Measurements from ENCODE around the gene GPR4.
"Not testable (repeated sequence)": the region's sequence is repeated elsewhere in the genome, so short reads cannot be mapped to it uniquely, and the experiment has no call there.

The GPR4 gene

DNA sequence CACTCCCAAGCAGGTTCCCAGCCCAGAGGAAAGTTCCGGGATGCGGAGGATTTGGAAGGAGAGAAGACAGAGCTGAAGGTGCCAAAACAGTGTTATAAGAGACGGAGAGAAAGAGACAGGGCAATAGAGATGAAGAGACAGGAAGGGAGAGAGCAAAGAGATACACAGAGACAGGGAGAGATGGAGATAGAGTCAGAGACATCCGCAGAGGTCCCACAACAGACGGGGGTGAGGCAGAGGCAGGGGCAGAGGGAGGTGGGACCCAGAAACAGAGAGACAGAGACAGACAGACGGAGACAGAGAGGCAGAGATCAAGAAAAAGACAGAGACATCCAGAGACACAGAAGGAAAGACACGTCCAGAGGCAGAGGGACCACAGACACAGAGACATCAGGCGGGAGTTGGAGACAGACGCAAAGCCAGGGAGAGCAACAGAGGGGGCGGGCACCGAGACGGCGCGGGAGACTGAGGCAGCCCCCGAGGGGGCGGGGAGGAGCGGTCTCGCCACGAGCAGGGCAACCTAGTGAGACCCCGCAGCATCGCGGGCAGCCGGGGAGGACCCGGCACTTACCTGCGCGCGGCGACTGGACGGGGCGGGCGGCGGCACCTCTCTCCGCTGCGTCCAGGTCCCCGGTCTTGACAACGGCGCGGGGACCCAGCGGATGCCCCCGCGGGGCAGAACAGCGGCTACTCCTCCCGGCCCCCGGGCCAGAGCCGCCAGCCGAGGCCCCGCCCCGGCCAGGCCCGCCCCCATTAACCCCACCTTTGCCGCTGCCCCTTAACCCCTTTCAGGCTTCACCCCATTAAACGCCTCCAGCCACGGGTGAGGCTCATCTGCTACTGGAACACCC, at the start of gene GPR4:
TSS of gene GPR4 (minus strand) at position 689 of the 851 bp plus-strand sequence. CDS start 10,346 bp downstream, outside the sequence.
- no peak for DNase-seq (ENCODE audit: low spot score)

GRCh38 chr19:45650722-45651121, 48.7 kb upstream of the GPR4 start:
- DNase-seq (ENCODE audit: low spot score), result no peak

GRCh38 chr19:45646345-45646698, 44.3 kb upstream of the GPR4 start:
- no peak for DNase-seq (ENCODE audit: low spot score)

DNA sequence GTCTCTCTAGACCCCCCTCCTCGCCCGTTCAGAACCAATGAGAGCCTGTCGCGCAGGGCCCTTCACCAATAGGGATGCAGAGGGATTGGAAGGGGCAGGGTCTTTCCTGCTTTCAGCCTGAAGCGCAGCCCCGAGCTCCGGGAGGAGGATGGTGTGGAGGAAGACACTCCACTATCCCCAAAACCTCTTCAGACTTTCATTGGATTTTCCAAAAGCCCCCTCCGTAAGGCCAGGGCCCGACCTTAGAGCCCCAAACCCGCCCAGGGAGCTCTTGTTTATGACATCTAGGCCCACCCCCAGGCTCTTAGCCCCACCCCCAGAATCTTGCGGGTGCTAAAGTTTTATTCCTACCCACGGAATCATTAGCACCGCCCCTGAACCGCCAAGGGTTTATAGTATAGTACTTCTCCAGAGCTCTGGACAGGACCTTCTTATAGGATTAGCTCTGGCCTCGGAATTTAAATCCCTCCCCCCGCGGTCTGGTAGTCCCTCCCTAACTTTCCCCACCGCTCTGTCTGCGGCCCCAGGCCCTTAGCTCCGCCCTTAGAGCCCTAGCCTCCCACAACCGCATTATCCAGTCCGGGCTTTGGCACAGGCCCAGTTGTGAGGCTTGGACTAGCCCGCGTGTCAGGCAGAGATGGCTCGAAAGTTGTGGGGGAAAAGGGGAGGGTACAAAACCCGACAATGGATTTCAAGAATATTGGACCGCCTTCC, 43.8 kb upstream of the GPR4 start:
- peak; percentile 69 for DNase-seq (ENCODE audit: low spot score)

DNA sequence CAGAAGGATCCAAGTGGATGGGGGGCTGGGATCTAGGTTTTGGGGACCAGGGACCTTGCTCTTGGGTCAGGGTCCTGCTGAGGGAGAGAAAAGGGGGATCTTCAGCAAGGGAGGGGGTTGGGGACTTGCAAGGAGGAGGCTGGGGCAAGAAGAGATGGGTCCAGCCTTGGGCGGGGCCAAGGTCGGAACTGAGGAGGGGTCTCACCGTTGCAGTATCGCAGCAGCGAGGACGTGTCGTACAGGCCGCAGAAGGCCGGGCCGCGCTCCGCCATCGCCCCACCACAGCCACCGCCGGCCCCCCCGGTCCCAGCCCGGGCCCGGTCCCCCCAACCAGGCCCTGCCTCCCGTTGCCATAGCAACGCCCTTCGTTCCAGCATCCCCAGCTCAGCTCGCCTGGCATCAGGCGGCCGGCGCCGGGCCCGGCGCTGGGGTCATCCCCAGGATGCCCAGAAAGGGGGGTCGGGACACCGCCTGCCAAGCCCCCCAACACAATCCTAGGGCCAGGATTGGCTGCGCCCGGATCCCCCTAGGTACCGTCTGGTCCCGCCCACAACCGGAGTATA, 43.1 kb upstream of the GPR4 start:
- no peak for DNase-seq (ENCODE audit: low spot score)

- DNase-seq (ENCODE audit: low spot score), result no peak
These were observed 42.1 kb upstream of the GPR4 start for GRCh38 chr19:45643927-45644771.

DNA sequence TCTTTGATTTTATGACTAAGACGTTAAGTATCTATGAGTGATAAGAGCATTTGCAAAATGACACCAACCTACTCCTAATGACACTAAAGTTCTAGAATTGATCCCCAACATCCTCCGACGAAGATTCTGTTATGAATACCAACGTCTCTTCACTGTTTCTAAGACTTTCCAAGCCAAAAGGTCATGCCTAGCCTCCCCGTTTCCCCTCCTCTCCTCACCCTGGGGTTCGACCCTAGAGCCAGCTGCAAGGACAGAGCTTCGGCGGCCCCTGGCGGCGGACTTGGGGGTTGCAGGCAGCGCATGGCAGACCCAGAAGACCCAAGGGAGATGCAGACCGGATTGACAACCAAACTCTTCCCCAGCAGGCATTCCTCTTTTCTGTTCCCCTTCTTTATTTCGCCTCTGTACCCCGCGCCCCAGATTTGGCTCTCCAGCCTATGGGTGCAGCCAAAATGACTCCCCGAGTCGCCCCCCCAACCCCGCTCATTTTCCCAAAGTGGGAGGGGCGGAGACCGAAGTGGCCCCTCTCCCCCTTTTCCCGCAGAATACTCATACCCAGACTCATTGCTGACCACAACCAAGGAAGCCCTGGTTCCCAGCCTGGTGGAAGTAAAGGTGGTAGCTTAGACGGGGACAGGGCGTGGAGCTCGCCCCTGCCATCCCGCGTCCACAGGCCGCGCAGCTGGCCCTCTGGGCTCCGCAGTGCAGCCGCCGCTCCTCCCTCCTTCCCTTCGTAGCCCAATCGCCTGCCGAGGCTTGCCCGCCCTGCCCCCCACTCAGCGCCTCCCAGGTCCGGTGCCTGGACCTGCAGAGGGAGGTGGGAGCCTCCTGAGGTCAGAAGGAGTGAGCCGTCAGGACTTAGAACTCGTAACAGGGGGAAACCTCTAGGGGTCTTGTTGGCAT, 41.3 kb upstream of the GPR4 start:
- DNase-seq (ENCODE audit: low spot score), result peak; percentile 98

- DNase-seq (ENCODE audit: low spot score), result peak; percentile 95
These were observed 39.5 kb upstream of the GPR4 start for GRCh38 chr19:45641274-45642105.

GRCh38 chr19:45640849-45641273, 38.8 kb upstream of the GPR4 start:
- DNase-seq (ENCODE audit: low spot score), result no peak

DNA sequence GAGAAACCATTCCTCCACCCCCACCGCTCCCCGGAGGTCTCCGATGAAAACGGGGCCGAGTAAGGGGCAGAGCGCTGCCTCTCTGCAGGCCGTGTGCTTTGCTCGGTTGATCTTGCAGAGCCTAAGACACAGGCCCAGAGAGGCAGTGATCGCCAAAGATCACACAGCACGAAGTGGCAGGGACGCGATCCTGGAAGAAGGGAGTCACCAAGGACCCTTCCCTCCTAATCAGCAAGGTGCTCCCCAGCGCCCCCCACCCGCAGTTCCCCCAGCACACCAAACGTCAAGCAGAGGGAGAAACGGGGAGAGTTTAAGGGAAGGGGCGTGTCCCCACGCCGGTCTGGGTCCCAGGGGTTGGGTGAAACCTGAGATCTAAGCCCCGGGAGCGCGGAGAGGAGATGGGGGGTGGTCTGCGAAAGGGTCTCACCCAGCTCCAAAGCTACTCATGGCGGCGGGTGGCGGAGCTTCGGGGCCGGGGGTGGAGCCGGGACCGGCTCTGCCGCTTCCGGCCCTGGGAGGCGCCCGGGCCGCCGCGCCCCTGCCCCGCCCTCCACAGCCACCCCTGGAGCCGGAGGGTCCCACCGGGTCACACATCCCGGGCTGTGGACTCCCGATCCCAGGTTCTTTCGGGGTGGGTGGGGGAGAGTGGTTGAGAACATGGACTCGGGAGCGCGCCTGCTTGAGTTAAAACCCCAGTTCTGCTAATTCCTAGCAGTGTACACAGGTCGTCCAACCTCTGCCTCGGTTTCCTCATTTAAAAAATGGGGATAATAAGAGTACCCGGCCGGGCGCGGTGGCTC, 37.1 kb upstream of the GPR4 start, which contains the start of gene EML2:
TSS of gene EML2 (minus strand) at position 468 of the 800 bp plus-strand sequence. CDS start at position 447, 21 bp downstream.
- peak; percentile 73 for DNase-seq (ENCODE audit: low spot score)

DNA sequence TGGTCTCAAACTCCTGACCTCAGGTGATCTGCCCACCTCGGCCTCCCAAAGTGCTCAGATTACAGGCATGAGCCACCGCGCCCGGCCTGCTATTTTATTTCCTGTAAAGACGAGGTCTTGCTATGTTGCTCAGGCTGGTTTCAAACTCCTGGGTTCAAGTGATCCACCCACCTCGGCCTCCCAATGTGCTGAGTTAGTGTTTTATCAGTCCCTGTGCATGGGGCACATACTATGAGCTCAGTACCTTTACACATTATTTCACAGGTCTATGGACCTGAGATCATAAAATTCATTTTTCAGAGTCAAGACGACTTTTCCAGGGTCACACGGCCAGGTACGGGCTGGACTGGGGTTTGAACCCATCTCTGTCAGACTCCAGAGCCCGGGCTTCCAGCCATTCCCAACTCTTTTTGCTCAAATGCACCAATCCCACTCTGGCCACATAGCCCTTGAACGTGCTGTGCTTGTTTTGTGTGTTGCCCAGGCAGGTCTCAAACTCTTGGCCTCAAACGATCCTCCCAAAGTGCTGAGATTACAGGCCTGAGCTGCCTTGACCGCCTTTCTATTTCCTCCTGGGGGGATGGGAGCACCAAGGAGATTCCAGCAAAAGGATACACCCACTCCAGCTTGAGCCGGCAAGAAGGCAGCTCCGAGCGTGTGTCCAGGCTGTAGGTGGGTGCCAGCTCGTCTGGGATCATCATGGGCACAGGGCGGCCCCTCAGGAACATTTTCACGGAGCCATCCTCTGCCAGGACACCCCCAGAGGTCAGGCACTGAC, 36.1 kb upstream of the GPR4 start:
- DNase-seq (ENCODE audit: low spot score), result no peak

DNA sequence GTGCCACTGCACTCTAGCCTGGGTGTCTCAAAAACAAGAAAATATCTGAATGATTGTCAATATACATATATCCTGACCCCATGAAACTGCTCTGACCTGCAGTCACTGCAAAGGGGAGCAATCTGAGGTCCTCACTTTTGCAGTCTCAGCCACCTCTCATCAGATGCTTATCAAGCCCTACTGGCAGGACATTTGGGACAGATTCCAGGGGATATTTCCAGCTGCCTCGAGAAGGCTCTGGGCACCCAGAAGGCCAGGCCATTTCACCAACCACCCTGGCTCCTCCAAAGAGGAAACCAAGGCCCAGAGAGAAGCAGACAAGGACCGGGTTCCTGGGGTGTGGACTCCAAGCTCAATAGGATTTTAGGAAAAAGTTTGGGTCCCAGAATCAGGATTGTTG, 34.9 kb upstream of the GPR4 start:
- DNase-seq (ENCODE audit: low spot score), result no peak

DNA sequence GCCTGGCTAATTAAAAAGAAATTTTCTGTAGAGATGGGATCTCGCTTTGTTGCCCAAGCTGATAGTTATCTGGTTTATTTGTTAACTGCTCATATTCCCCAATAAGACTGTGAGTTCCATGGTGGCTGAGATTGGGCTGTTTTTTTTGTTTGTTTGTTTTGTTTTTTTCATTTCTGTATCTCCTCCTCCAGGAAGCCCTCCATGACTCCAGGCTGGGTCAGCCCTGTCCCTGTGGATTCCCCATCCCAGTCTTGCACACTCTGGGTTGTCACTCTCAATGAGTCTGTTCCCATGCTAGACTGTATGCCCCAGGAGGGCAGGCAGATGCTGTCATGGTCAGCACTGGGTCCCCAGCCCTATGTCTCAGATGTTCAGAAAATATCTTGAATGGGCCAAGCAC, 34.3 kb upstream of the GPR4 start:
- DNase-seq (ENCODE audit: low spot score), result no peak

DNA sequence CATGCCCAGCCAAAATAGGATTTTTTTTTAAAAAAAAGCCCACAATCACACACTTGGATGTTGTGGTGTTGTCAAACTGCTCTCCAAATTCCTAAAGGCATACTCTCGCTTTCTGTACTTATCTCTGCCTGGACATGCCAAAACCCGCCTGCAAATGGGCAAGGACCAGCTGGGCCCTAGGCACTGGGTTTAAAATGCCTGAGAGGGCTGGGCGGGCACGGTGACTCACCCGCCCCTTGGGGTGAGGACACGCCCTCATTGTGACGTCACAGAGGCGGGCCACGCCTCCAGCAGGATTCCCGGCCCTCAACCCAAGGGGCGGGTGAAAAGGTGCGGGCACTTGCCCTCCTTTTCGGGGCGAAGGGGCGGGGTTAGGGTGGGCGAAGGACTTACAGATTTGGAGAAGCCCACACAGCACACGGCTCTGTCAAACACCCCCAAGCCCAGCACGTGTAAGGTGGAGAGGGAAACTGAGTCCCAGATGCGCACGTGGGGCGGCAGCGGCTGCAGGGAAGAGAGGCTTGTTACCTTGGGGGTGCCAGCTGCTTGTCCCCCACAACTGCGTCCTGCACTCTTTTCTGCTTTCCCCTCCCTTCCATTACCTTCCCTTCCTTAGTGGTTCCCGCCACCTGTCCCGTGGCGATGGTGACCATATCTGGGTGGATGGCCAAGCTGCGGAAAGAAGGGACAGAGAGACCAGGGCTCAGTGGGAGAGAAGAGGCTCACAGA, 30.6 kb upstream of the GPR4 start:
- no peak for DNase-seq (ENCODE audit: low spot score)

DNA sequence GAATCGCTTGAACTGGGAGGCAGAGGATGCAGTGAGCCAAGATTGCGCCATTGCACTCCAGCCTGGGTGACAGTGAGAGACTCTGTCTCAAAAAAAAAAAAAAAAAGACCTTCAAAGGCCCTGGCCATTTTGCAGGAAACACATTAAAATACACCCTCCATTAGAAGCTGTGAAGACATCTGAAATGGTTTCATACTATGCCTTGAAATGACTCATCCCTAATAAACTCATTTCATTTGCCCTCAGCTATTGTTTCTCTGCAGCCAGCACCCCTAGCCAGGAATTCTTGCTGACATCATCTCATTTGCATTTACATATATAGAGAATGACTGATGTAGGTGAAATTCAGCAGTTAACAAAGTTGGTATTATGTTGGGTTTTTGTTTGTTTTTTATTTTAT, 28.5 kb upstream of the GPR4 start:
- no peak for DNase-seq (ENCODE audit: low spot score)

DNA sequence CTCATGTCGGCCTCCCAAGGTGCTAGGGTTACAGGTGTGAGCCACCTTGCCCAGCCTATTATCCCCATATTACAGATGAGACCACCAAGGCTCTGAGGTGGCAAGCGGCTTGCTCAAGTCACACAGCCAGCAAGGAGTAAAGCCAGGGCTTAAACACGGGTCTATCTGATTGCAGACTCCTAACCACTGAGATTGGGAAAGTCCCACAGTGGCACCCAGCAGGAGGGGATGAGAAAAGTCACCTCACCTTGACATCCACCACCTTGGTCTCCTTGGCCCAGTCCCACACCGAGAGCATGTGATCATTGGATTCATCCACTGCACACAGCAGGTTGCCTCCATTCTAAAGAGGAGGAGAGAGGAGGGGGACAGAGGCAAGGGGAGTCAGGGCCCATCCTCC, 27.7 kb upstream of the GPR4 start:
- no peak for DNase-seq (ENCODE audit: low spot score)

- DNase-seq (ENCODE audit: low spot score), result not testable (repeated sequence)
These were observed 26.2 kb upstream of the GPR4 start for GRCh38 chr19:45628219-45628618.

GRCh38 chr19:45623984-45624383, 22.0 kb upstream of the GPR4 start:
- no peak for DNase-seq (ENCODE audit: low spot score)

All from HuH-7.5 (cell line).